ENCODE data around the gene TNRC6B.

TNRC6B gene

DNA sequence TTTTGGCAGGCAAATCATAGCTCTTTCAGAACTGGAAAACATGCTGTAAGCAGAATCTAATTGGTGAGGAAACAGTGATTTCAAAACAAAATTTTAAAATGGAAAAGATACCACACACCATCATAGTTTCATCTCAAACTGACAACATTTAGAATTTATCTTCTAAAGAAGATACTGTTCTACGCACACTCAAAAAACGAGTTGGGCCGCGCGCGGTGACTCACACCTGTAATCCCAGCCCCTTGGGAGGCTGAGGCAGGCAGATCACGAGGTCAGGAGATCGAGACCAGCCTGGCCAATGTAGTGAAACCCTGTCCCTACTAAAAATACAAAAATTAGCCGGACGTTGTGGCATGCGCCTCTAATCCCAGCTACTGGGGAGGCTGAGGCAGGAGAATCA lies 124.4 kb downstream of the TNRC6B start:
- peaks cover 24% of the 10 kb centered on the region for H3K4me1 ChIP-seq (ENCODE audit: low read length)
- no peaks in the 10 kb centered on the region for H3K27me3 ChIP-seq (replicated peaks; ENCODE audit: insufficient read depth, low read length)
- no peak overlapping the region for H3K4me3 ChIP-seq (ENCODE audit: low read length)
- no peak overlapping the region for H2AFZ ChIP-seq (ENCODE audit: low read length)
- no peak for DNase-seq
- H3F3A ChIP-seq (ENCODE audit: insufficient read depth, low read length) = peaks cover 18% of the 10 kb centered on the region
- no peaks in the 10 kb centered on the region for H3K9me3 ChIP-seq (replicated peaks; ENCODE audit: insufficient read depth, low read length)
- no peak overlapping the region for H3K9ac ChIP-seq (ENCODE audit: low read length)
- no peaks in the 10 kb centered on the region for H3K36me3 ChIP-seq (replicated peaks; ENCODE audit: insufficient read depth, low read length)
- H3K79me2 ChIP-seq (ENCODE audit: low read length) = no peaks in the 10 kb centered on the region
- H4K20me1 ChIP-seq (ENCODE audit: insufficient read depth, low read length) = no peaks in the 10 kb centered on the region
- no peak for TF ChIP-seq EZH2 (optimal IDR thresholded peaks at IDR 0.05; ENCODE audit: low read depth, low read length)
- H3K27ac ChIP-seq (ENCODE audit: low read length) = no peak overlapping the region
- H3K4me2 ChIP-seq (ENCODE audit: low read depth, low read length) = no peak overlapping the region
- H3K9me2 ChIP-seq (replicated peaks; ENCODE audit: insufficient read depth, low read length) = no peaks in the 10 kb centered on the region

DNA sequence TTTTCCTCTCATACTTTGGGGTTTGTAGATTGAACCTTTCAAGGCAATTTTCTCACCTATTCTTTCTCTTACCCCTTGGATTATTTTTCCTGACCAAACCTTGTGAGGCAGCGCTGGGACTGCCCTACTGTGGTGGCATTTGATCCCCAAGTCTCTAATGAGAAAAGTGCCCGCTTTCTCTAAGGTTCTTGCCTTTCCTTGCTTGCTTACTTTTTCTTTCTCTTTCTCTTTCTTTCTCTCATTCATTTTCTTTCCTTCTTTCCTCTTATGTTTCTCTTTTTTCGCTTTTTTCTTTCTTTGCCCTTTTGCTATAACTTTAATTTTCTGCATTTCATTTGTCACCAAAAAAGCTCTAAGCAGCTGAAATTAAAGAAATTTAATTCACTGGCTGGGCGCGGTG lies 127.9 kb downstream of the TNRC6B start:
- Histone ChIP-seq H3K36me3 (replicated peaks; ENCODE audit: insufficient read depth, low read length) (0 out of 2 replicates have a peak, but pooled peaks cover 4% of the 10 kb centered on the region), H3K9me2 (replicated peaks; ENCODE audit: insufficient read depth, low read length) (no peaks in the 10 kb centered on the region), H4K20me1 (ENCODE audit: insufficient read depth, low read length) (no peaks in the 10 kb centered on the region), H3K4me1 (ENCODE audit: low read length) (peaks cover 12% of the 10 kb centered on the region), H2AFZ (ENCODE audit: low read length) (no peak overlapping the region), H3K9ac (ENCODE audit: low read length) (no peak overlapping the region), H3K4me2 (ENCODE audit: low read depth, low read length) (no peak overlapping the region), H3K4me3 (ENCODE audit: low read length) (no peak overlapping the region), H3F3A (ENCODE audit: insufficient read depth, low read length) (peaks cover 8% of the 10 kb centered on the region), H3K79me2 (ENCODE audit: low read length) (no peaks in the 10 kb centered on the region), H3K27me3 (replicated peaks; ENCODE audit: insufficient read depth, low read length) (no peaks in the 10 kb centered on the region), H3K9me3 (replicated peaks; ENCODE audit: insufficient read depth, low read length) (no peaks in the 10 kb centered on the region), H3K27ac (ENCODE audit: low read length) (no peak overlapping the region)
- no peak for TF ChIP-seq EZH2 (optimal IDR thresholded peaks at IDR 0.05; ENCODE audit: low read depth, low read length)
- TF ChIP-seq, protein P1, sequence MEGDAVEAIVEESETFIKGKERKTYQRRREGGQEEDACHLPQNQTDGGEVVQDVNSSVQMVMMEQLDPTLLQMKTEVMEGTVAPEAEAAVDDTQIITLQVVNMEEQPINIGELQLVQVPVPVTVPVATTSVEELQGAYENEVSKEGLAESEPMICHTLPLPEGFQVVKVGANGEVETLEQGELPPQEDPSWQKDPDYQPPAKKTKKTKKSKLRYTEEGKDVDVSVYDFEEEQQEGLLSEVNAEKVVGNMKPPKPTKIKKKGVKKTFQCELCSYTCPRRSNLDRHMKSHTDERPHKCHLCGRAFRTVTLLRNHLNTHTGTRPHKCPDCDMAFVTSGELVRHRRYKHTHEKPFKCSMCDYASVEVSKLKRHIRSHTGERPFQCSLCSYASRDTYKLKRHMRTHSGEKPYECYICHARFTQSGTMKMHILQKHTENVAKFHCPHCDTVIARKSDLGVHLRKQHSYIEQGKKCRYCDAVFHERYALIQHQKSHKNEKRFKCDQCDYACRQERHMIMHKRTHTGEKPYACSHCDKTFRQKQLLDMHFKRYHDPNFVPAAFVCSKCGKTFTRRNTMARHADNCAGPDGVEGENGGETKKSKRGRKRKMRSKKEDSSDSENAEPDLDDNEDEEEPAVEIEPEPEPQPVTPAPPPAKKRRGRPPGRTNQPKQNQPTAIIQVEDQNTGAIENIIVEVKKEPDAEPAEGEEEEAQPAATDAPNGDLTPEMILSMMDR (IDR thresholded peaks at IDR 0.05; ENCODE audit: low read length) = no peak
- TF ChIP-seq EZH2phosphoT487 (IDR thresholded peaks at IDR 0.05; ENCODE audit: low read length) = no peak
- no peak for DNase-seq

DNA sequence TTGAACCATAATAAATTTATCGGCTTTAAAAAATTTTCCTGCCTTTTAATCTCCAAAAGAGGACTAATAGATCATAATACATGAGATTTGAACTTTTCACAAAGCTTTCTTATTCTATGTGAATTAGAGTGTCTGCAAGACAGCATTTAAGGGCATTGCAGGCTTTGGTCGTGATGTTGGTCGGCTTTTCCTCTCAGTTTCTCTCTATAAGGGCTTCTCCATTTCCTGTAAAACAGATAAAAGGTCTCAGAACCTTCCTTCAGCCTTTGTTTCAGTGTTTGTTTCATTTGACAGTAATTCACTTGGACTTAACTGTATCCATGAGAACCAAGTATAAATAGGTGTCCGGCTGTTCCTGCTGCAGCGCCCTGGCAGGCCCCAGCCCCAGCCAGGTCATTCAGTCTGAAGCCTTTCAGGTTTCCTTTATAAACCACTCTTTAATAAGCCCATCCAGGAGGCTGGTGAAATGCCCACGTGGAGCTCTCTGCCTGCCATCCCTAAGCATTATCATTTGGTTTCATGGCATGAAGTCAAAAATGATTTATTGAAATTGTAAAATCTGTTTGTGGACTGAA lies 131.4 kb downstream of the TNRC6B start:
- Histone ChIP-seq H3K4me2 (ENCODE audit: low read depth, low read length) (no peak overlapping the region), H4K20me1 (ENCODE audit: insufficient read depth, low read length) (no peaks in the 10 kb centered on the region), H3K79me2 (ENCODE audit: low read length) (no peaks in the 10 kb centered on the region), H3K9ac (ENCODE audit: low read length) (no peak overlapping the region), H2AFZ (ENCODE audit: low read length) (no peak overlapping the region), H3K9me2 (replicated peaks; ENCODE audit: insufficient read depth, low read length) (no peaks in the 10 kb centered on the region), H3K9me3 (replicated peaks; ENCODE audit: insufficient read depth, low read length) (no peaks in the 10 kb centered on the region), H3K4me1 (ENCODE audit: low read length) (no peaks in the 10 kb centered on the region), H3K27me3 (replicated peaks; ENCODE audit: insufficient read depth, low read length) (no peaks in the 10 kb centered on the region), H3K27ac (ENCODE audit: low read length) (no peak overlapping the region), H3K4me3 (ENCODE audit: low read length) (no peak overlapping the region), H3F3A (ENCODE audit: insufficient read depth, low read length) (no peaks in the 10 kb centered on the region), H3K36me3 (replicated peaks; ENCODE audit: insufficient read depth, low read length) (0 out of 2 replicates have a peak, but pooled peaks cover 15% of the 10 kb centered on the region)
- TF ChIP-seq EZH2 (optimal IDR thresholded peaks at IDR 0.05; ENCODE audit: low read depth, low read length) (no peak), EZH2phosphoT487 (IDR thresholded peaks at IDR 0.05; ENCODE audit: low read length) (no peak)
- TF ChIP-seq, protein P1 (IDR thresholded peaks at IDR 0.05; ENCODE audit: low read length) = no peak
- DNase-seq = no peak

DNA sequence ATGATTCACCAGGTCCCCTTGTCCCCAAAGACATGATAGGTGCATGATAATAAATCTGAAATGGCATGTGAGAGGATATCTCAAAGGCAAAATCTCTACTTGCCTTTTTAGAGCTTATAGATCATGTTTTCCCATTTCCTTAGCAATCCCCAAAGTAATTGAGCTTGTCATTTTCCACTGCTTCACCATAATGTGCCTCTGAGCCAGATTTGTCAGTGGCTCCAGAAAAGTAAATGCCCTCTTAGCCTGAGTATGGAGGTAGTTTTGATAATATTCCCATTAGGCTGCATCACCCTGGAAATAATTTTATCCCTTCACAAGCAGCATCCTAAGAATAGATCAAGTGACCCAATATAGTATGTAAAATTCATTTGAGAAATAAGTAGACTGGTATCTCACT lies 131.9 kb downstream of the TNRC6B start:
- Histone ChIP-seq H3F3A (ENCODE audit: insufficient read depth, low read length) (no peaks in the 10 kb centered on the region), H3K9me3 (replicated peaks; ENCODE audit: insufficient read depth, low read length) (no peaks in the 10 kb centered on the region), H4K20me1 (ENCODE audit: insufficient read depth, low read length) (no peaks in the 10 kb centered on the region), H3K4me2 (ENCODE audit: low read depth, low read length) (no peak overlapping the region), H3K27ac (ENCODE audit: low read length) (no peak overlapping the region), H3K9me2 (replicated peaks; ENCODE audit: insufficient read depth, low read length) (no peaks in the 10 kb centered on the region), H3K79me2 (ENCODE audit: low read length) (no peaks in the 10 kb centered on the region), H3K27me3 (replicated peaks; ENCODE audit: insufficient read depth, low read length) (no peaks in the 10 kb centered on the region), H2AFZ (ENCODE audit: low read length) (no peak overlapping the region), H3K4me3 (ENCODE audit: low read length) (no peak overlapping the region), H3K36me3 (replicated peaks; ENCODE audit: insufficient read depth, low read length) (0 out of 2 replicates have a peak, but pooled peaks cover 15% of the 10 kb centered on the region), H3K4me1 (ENCODE audit: low read length) (no peaks in the 10 kb centered on the region), H3K9ac (ENCODE audit: low read length) (no peak overlapping the region)
- TF ChIP-seq EZH2 (optimal IDR thresholded peaks at IDR 0.05; ENCODE audit: low read depth, low read length) (no peak), EZH2phosphoT487 (IDR thresholded peaks at IDR 0.05; ENCODE audit: low read length) (no peak)
- TF ChIP-seq, protein P1 (IDR thresholded peaks at IDR 0.05; ENCODE audit: low read length) = no peak
- no peak for DNase-seq
